HG02642 (cell line): ENCODE data around the gene NCBP3.

Experiments
- ATAC-seq: cut with Tn5 transposase; IDR thresholded peaks from one replicate; pipeline ENCODE4 v1.9.1; 2021; ENCODE audit warnings: mild to moderate bottlenecking; ENCODE audit not compliant: unreplicated experiment, poor library complexity

The NCBP3 gene, protein sequence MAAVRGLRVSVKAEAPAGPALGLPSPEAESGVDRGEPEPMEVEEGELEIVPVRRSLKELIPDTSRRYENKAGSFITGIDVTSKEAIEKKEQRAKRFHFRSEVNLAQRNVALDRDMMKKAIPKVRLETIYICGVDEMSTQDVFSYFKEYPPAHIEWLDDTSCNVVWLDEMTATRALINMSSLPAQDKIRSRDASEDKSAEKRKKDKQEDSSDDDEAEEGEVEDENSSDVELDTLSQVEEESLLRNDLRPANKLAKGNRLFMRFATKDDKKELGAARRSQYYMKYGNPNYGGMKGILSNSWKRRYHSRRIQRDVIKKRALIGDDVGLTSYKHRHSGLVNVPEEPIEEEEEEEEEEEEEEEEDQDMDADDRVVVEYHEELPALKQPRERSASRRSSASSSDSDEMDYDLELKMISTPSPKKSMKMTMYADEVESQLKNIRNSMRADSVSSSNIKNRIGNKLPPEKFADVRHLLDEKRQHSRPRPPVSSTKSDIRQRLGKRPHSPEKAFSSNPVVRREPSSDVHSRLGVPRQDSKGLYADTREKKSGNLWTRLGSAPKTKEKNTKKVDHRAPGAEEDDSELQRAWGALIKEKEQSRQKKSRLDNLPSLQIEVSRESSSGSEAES

DNA sequence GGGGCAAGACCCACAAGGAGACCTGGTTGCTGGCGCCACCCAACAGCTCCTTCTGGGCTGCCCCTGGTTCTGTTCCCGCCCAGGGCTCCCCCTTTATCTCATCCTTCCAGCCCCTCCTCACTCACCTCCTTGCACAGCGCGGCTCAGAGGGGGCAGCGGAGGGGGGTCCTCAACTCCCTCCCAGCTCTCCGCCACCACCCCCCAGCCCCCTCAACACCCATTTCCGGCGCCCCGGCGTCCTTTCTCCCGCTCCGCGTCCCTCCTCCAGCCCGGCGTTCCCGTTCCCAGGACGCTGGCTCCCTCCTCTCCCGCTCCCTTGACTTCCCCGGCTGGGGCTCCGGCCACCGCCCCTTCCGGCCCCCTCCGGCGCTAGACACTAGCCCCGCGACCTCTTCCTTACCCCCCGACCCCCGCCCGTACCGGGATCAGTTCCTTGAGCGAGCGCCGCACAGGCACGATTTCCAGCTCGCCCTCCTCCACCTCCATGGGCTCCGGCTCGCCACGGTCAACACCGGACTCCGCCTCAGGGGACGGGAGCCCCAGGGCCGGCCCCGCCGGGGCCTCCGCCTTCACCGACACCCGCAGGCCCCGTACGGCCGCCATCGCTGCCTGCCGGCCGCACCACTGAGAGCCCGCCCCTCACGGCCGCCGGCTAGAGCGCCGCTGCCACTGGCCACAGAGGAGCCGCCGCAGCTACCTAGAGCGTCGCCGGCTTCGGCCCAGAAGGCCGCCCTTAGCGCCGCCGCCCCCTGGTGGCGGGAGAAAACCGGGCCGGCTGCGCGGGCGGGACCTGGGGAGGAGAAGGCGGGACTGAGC, at the start of gene NCBP3:
Gene NCBP3 (minus strand): TSS at position 626 of the 816 bp plus-strand sequence. CDS start 23 bp downstream, at position 603.
- peak; percentile 97 for ATAC-seq

DNA sequence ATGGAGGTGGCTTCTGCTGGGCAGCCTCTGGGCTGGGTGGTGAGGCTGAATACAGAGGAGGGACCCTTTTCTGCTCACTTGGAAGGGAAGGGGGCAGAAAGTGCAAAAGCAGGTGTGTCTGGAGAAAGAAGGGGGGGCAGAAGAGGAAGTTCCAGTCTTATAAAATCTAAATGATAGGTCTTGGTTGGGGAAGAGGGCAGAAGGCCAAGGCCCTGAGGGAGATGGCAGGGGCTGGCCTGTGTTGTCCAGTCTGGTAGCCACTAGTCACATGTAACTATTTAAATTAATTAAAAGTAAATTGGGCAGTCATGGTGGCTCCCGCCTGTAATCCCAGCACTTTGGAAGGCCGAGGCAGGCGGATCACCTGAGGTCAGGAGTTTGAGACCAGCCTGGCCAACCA, 49.3 kb upstream of the NCBP3 start:
- ATAC-seq, result no peak

DNA sequence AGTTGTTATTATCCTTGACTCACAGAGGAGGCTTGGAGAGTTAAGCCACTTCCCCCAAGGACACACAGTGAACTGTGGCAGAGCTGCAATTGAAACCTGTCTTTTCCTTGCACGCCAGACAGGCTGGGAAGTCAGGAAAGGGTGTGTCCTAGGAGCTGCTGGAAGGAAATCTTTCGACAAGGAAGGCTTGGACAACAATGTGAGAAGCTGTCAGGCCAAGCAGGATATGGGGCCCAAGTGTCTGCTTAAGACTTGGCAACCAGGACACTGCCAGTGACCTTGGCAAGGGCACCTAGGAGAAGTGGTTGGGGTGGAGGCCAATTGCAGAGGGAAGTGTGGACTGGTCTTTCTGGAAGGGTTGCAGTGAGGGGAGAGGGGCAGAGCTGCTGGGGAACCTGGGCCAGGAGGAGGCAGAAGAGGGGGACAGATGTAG, 48.9 kb upstream of the NCBP3 start:
- ATAC-seq, result no peak

DNA sequence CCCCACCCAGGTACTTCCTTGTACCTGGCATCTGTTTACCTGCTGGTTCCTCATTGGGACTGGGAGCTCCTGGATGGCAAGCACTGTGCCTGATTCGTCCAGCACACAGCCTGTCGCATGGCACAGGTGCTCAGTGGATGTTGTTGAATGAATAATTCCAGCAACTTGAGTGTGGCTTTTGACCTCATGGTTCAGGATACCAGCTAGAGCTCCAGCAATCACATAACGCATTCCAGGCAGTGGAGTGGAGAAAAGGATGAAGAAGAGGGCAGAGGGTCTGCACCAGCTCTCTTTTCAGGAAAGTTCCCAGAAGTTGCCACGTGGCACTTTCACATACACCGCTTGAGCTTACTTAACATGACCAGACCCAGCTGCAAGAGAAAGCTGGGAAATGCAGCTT, 48.1 kb upstream of the NCBP3 start:
- no peak for ATAC-seq

DNA sequence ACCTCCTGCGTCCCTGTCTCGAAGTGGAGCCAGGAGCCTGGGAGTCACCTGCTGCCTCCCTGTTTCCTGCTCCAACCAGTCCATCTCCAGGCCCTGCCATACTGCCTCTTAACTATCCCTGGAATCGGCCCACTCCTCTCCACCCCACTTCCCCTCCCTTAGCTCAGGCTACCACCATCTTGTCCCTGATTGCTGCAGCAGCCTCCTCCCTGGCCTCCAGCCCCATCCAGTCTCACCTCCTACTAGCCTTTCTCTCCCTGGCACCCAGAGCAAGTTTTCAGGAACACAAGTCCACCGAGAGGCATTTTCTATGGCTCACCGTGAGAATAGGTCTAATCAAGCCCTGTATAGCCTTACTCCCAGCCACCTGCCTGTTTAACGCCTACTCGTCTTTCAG, 47.7 kb upstream of the NCBP3 start:
- ATAC-seq, result no peak

DNA sequence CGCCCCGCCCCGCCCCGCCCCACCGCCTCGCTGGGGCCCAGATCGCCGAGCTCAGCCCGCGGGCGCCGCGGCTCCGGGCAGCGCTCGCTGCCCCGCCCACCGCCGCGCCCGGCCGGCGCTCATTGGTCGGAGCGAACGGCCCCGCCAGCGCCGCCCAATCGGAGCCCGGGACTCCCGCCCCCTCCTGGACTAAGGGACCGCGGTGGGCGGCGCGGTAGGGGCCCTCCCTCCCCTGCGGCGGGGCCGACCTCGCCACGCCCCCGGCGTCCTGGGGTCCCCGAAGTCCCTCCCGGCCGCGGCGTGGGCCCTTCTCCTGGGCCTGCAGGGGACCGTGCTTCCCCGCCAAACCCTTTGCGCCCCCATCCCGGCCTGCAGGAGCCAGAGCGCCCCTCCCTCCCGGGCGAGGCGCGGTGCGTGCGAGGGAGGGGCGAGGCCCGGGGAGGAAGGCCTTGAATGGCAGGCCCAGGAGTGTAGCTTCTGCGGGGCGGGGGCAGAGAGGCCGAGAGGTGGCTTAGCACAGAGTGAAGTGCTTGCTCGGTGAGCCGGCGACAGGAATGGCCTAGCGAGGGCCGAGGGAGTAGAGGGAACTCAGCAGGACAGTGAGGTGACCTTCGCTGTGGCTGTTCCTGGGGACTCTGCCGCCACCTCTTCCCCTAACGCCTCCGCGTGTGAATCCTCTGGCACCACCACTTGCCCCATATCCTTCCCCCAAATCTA, 47.1 kb upstream of the NCBP3 start, which contains the start of gene CAMKK1:
Gene CAMKK1 (minus strand): TSS at position 51 of the 717 bp plus-strand sequence. CDS start 7,366 bp downstream, outside the sequence.
- ATAC-seq, result peak; percentile 87

DNA sequence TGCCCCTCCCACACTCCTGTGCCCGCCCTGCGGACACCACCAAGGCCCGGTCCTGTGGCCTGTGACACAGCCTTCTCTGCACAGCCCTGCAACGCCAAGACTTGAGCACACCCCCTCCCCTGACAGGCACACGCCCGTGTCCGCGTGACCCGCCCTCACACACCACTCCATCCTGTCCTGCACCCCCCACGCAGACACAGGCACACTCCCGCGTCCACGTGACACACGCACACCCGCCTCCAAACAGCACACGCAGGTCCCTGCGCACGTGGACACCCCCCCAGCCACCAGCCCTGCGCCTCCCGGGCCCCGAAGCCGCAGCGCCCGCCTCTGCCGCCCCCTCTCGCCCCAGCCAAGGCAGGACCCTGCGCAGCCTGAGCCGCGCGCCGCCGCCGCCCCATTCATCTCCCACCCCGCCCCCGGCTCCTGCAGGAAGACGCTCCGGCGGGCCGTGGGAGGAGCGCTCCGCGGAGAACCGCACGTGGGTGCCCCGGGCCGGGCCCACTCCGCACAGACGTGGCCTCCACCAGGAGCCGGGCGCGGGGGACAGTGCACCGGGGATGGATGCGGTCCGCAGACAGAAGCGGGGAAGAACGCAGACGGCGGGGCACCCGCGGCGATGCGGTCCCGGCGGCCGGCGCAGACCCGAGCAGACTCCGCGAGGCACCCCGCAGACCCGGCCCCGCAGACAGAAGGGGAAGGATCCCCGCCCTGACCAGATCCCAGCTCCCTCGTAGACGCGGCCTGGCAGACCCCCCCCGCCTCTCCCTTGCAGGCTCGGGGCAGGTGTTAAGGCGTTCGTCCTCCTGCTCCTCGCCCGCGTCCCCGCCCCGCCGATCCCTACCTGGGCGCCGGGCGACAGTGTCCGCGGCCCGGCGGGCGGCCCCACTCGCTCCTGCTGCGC, 46.3 kb upstream of the NCBP3 start:
- ATAC-seq, result peak; percentile 20

DNA sequence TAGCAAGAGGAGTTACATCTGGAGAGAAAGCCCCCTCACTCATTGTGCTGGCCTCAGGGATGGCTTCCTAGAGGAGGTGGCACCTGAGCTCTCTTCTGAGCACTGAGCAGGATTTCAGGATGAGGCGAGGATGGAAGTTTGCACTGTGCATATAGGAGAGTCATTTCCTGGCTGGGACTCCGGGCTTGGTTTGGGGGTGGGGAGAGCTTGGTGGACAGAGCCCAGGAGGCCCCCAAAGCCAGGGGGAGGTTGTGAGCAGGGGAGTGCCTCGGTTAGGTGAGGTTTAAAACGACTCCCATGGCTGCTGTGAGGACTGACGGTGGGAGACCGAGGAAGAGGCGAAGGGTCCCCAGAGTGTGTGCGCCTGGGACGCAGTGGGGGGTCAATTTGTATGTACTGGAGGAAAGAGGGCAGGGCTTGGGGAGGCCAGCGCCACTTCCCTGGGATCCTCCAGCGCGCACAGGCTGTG, 45.6 kb upstream of the NCBP3 start:
- no peak for ATAC-seq

DNA sequence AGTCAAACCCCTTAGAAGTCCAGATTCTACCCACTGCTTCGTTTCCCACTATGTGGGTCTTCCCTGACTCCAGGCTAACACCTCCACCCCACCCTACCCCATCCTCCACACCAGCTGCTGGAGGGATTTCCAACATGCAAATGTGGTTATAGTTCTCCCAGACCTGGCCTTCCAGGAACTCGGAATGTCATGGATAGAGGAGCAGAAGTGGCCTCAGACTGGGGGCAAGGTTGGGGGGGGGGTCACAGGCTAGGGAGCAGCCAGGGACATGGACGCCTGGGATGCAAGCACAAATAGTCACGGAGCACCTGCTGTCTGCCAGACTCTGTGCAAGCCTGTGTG, 44.8 kb upstream of the NCBP3 start:
- no peak for ATAC-seq

DNA sequence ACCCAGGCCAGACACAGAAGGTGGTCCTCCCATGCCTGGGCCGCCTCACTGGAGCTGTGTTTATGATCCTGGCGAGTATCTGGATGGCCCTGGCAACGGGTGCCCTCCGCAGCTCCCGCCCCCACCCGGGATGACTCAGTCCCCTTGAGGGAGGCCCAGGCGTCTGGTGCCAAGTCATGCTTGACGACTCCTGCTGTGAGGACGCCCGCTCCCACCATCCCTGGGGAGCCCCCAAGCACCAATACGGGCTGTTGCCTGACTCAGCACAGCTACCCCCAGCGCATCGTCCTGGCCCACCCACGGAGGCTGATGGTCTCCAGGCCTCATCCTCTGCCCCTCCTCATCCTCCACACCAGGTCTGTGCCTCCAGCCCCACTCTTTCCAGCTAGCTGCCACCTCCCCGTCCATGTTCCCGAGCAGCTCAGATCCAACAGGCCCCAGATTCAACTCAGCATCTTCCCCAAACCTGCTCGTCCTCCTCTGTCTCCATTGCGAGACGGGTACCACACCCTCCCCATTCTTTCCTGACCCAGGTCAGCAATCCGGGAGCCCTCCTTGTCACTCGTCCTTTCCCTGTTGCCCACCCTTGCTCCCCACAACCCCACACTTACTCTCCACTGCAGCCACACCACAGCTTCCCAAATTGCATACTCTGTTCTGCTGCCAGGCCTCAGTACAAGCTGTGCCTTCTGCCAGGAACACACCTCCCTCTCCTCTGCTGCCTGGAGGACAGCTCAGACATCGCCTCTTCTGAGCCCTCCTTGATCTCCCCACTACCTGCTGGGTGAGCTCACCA, 44.2 kb upstream of the NCBP3 start:
- ATAC-seq, result no peak

DNA sequence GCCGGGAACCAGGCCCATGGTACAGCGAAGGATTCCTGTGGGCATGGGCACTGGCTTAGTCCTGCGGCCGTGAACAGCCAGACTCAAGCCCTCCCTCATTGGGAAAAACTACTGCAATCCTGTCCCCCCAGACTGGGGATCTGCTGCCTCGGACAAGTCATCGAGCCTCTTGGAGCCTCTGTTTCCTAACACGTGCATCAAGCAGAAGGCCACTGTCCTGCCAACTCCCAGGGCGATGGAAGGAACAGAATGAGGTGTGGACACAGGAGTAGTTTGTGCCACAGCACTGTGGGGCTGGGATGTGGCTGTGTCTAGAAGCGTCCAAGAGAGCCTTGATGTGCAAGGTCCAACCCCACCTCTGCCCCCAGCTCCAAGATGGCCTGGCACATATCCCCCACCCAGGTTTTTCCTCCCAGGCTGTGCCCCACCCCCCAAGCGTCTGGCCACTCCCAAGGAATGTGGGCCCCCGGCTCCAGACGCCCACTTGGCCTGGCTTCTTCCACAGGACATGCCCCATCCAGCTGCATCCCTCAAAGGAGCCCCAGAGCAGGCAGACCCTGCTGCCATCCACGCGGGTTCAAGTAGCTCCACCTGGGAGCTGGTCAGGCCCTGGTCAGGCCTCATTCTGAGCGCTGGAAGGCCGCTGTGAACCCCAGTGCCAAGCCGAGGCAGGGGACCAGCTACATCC, 43.4 kb upstream of the NCBP3 start:
- ATAC-seq, result no peak

DNA sequence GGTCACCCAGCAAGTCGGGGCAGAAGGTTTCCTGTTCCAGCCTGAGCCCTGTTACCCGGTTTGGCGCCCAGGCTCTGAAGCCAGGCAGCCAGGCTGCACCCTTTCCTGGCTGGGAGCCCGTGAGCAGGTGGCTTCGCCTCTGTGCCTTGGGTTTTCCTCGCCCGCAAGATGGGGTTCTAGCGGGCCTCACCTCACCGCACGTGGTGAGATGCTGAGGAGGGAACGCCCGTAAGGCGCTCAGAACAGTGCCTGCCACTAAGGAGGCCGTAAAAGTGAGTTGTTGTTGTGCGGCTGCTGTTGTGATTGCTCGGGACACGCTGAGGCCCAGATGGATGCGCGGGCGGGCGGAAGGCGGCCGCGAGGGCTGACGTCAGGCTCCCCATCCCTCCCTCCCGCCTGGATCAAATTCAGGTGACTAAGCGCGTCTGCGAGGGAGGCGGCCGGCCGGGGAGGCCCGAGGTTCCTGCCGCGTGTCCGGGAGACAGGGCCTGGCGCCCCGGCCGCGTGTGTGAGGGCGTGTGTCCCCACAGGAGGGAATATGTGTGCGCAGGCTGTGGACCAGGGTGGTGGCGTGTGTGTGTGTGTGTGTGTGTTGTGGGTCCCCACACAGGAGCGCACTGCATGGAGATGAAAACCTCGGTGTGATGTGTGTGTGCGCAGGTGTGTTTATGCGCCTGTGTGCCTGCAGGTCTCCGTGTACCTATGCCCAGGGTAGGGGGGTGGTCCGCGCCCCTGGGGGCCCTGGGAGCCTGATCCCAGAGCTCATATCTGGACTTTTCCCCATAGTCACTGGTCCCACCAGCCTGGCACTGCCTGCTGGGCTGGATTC, 42.5 kb upstream of the NCBP3 start:
- no peak for ATAC-seq

DNA sequence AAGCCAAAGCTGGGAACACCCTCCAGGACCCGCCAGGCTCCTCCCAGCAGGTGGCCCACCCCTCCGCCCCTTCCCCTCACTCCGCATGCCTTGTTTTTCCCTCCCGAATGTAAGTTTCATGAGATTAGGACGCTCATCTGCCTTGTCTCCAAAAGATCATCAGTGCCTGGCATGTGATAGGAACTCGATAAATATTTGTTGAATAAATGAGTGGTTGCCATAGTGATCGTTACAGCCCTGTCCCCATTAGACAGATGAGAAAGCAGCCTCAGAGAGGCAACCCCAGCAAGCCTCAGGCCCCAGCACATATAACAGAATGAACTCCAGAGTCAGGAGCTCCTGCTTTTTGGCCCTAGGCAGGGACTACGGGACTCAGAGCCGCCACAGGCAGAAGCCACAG, 41.8 kb upstream of the NCBP3 start:
- ATAC-seq, result no peak

DNA sequence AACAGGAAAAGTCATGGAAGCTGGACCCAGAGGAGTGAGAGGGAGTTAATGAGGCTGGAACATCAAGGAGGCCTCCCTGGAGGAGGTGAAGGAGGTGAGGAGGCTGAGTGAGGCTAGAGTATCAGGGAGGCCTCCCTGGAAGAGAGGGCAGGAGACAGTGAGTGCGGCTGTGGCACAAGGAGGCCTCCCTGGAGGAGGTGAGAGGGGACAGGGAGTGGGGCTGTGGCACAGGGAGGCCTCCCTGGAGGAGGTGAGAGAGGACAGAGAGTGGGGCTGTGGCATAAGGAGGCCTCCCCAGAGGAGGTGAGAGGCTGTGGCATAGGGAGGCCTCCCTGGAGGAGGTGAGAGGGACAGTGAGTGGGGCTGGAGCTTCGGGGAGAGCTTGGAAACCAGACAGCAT, 41.3 kb upstream of the NCBP3 start:
- ATAC-seq, result no peak

DNA sequence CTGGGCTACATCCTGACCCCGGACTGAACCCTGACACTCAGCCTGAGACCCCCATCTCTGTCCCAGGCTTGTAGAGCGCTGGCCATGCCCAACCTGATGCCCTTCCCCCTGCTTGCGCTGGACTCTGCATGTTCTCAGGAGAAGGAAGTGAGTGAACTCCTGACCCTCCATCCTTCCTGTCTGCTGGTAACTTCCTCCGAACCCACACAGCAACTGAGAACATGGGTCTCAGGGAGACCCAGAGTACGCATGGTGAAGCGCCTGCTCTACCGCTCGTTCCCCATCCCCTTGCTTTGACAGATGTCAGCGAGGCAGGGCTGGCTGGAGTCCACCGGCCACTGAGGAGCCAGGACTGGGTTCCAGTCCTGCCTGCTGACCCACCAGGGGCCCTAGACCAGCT, 40.7 kb upstream of the NCBP3 start:
- no peak for ATAC-seq

DNA sequence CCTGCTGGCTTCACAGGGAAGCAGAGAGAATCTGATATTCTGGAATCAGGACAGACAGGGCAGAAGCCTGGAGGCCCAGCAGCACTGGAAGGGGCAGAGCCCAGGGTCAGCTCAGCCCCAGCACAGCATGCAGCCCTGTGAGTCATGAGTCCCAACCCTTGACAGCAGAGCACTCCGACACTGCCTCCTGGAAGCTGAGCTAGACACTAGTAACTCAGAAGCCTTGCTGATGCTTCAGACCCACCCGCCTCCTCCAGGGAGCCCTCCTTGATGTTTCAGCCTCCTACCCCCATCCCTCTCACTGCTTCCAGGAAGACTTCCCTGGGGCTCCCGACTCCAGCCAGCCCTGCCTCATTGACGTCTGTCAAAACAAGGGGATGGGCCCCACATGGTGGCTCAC, 39.9 kb upstream of the NCBP3 start:
- ATAC-seq, result no peak

DNA sequence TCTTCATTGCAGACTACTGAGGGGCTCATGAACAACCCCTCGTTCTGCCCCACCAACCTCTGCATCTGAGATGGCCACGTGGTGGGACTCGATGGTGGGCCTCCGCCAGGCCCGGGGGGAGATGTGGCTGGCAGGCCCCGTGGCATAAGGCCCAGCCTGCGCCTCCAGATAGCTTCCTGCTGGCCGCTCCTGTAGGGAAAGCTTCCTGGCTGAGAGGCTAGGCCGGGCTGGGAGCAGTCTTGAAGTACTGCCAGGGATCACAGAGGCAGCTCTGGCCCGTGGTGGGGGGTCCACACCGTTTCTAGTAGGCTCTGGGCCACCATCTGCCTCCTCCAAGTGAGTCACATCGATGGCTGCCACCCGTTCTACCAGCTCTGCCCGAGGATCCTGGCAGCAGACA, 39.2 kb upstream of the NCBP3 start:
- no peak for ATAC-seq
